HG03095 (cell line): ENCODE measurements around the gene MAN1A1.
A peak's percentile ranks its signal among the peaks of the same experiment; 100 is the strongest.

Experiments
- ATAC-seq: cut with Tn5 transposase; IDR thresholded peaks from one replicate; pipeline ENCODE4 v1.9.1; 2021; ENCODE audit warnings: moderate library complexity; ENCODE audit not compliant: unreplicated experiment

Gene MAN1A1

GRCh38 chr6:119346936-119347335 lies 2.6 kb downstream of the MAN1A1 start:
- ATAC-seq = no peak

GRCh38 chr6:119346450-119346849 lies 3.1 kb downstream of the MAN1A1 start:
- no peak for ATAC-seq

GRCh38 chr6:119345114-119345513 lies 4.4 kb downstream of the MAN1A1 start:
- no peak for ATAC-seq

- ATAC-seq = no peak
These were observed 5.3 kb downstream of the MAN1A1 start for GRCh38 chr6:119344306-119344705.

GRCh38 chr6:119343573-119344146 lies 5.9 kb downstream of the MAN1A1 start:
- ATAC-seq = no peak

GRCh38 chr6:119343167-119343566 lies 6.4 kb downstream of the MAN1A1 start:
- no peak for ATAC-seq

- no peak for ATAC-seq
These were observed 7.1 kb downstream of the MAN1A1 start for GRCh38 chr6:119342430-119342829.

GRCh38 chr6:119340796-119341487 lies 8.6 kb downstream of the MAN1A1 start:
- no peak for ATAC-seq

- no peak for ATAC-seq
These were observed 9.6 kb downstream of the MAN1A1 start for GRCh38 chr6:119339941-119340456.

- no peak for ATAC-seq
These were observed 11.8 kb downstream of the MAN1A1 start for GRCh38 chr6:119337762-119338161.

GRCh38 chr6:119337252-119337651 lies 12.3 kb downstream of the MAN1A1 start:
- no peak for ATAC-seq

- ATAC-seq = no peak
These were observed 14.9 kb downstream of the MAN1A1 start for GRCh38 chr6:119334535-119335264.

GRCh38 chr6:119333707-119334295 lies 15.8 kb downstream of the MAN1A1 start:
- peak; percentile 58 for ATAC-seq

GRCh38 chr6:119333063-119333609 lies 16.4 kb downstream of the MAN1A1 start:
- no peak for ATAC-seq

GRCh38 chr6:119331663-119332286 lies 17.8 kb downstream of the MAN1A1 start:
- ATAC-seq = no peak

GRCh38 chr6:119330520-119331113 lies 18.9 kb downstream of the MAN1A1 start:
- no peak for ATAC-seq

- ATAC-seq = no peak
These were observed 19.8 kb downstream of the MAN1A1 start for GRCh38 chr6:119329794-119330180.

GRCh38 chr6:119328892-119329793 lies 20.4 kb downstream of the MAN1A1 start:
- ATAC-seq = no peak

GRCh38 chr6:119328254-119328653 lies 21.3 kb downstream of the MAN1A1 start:
- no peak for ATAC-seq
